Measurements from ENCODE around the gene RAC2.

Gene RAC2

DNA sequence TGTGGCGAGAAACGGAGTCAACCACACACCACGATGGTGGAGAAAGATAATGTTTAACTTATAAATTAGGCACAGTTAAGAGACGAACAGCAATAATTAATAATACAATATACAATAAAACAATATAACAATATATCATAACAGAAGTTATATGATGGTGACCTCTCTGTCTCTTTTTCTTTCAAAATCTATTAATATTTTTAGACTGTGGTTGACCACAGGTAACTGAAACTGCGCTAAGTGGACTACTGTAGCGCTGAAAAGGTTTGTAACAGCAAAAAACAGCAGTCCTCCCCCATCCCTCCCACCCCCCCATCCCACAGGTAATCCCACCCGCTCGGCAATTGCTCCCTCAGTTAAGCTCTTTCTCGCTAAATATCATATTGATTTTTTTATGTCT, 28.2 kb downstream of the RAC2 start:
- DNase-seq = no peak

DNA sequence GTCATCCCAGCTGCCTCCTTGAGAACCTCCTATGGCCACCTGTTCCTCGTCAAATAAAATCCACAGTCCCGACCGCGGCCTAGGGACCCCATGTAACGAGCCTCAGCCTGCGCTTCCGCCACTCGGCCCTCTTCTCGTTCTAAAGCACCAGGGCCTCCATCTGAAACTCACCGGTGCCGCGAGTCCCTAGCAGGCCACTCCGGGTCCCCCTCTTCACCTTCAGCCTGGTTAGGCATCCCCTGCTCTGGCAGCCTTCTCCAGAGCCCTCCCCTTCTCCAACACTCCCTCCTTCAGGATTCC, 29.4 kb downstream of the RAC2 start:
- no peak for DNase-seq

DNA sequence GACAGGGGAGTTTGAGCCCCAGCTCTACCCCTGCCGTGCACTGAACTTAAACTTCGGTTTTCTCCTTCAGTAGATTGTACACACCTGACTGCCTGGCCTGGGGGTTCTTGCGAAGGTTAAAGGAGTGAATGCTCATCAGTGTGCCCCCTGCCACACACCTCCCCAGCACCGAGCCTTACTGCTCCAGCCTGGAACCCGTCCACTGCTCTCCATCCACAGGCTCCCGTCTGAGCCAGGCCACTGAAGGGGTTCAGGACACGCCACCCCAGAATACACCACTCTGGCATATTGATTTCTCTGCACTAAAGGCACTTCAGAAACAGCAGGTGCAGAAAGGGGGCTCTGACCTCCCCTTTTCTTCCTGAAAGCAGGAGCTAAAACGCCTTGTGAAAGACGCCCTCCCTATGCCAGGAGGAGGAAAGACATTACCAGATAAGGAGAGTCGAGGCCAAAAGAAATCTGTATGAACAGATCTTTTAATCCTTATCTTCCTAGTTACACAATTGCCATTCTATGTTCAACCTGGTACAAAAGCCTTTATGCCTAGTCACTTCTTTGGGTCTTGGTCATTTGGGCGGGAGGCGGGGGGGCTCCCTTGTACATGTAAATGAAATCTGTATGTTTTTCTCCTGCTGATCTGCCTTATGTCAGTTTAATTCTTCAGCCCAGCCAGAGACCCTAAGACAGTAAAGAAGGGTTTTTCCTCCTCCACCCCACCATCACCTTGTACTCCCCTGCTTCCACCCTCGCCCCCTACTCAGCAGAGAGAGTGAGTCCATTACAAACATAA, 29.9 kb downstream of the RAC2 start:
- no peak for DNase-seq

DNA sequence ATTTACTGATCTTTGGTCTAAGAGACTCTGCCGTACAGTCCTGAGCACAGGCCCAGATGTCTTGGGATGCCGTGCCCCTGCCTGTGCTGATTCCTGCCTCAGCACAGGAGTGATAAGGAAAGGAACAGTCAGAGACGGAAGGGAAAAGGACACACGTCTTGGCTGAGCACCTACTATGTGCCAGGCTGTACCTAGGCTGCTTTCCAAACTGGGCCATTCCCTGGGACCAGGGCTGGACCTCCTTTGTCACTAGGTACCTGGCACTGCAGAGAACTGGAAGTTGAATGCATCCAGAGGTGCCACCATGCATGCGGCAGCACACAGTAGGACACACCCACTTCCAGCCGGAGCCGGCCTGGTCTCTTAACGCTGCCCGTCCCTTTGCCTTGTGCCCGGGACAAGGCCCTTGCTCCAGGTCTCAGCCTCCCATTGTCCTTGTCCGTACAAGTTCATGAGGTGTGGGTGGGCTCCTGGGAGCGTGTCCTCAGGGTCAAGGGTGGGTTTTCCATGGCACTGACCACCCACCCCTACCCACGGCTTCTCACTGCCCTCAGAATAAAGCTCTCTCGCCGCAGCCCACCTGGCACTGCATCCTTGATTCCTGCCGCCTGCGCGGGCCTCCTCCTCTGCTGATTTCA, 30.7 kb downstream of the RAC2 start:
- no peak for DNase-seq

DNA sequence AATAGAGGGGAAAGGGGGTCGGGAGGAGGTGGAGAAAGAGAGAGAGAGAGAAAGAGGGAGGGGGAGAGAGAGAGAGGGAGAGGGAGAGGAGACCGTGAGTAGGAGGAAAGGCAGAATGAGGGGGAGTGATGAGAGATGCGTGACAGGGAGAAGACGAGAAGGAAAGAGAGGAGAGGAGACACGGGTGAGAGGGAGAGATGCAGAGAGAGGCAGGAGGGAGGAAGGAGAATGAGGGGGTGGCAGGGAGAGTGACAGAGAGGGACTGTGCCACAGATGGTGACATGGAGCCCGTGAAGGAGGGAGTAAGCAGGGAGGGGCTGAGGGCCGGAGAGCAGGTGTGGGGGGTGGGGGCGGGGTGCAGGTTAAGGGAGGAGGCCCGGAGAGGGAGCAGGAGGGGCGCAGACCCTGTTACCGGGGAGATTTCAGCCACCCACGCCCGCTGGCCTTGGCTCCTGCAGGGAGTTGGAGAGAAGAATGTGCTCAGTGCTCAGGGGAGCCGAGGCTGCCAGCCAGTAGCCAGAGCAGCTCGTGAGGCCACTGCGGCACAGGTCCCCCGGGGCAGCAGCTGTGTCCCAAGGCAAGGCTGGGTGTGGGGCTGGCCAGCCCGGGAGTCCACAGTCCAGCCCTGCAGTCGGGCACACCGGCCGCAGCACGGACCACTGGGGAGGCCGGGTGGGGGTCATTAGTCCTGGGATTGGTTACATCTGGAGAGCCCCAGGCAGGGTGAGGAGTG, 31.7 kb downstream of the RAC2 start, which contains the start of gene SSTR3:
TSS of gene SSTR3 (minus strand) at position 304 of the 733 bp plus-strand sequence. CDS start 4,674 bp downstream, outside the sequence.
- DNase-seq = no peak

DNA sequence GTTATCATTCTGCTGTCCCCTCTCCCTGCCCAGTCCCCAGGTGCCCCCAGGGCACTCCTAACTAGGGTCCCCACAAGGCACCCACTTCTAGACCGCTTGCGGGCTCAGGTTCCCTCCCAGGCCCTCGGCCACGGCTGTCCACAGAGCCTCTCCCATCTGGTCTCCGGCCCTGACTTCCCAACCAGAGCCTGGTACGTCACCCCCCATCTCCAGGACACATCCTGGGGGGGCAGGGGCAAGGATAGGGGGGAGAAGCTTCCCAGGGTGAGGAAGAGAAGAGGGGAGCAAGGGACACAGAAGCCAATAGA, 32.2 kb downstream of the RAC2 start:
- DNase-seq = no peak

DNA sequence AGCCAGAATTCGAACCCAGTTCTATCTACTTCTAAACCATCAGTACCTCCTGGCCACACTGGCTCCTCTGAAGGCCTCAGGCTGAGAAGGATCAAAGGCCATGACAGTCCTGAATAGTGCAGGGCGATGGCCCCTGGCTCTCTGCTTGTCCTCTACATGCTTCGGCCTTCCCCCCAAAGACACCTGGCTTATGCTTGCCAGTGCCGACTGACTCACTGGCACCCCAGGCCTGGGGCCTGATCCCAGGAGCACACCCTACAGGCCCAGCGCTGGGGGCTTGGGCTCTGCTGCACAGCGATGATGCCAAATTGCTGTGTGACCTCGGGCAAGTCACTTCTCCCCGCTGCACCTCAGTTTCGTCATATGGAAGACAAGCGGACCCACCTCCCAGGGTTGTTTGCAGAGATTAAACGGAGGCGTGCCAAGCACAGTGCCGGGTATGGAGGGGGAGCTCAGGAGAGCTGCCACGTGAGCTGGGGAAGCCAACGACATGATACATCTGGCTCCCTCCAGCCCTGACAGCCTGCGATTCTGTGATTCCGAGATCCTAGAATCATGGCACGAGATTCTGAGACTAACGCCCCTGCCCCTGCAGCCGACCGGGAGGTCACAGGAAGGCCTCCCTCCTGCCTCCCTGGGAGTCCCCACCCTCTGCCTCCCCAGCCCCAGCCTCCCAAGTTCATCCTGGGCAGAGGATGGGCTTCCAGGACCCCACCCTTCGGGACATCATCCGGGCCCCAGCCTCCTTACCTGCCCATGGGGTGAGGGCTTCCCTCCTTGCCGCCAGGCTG, 32.8 kb downstream of the RAC2 start:
- DNase-seq = no peak

DNA sequence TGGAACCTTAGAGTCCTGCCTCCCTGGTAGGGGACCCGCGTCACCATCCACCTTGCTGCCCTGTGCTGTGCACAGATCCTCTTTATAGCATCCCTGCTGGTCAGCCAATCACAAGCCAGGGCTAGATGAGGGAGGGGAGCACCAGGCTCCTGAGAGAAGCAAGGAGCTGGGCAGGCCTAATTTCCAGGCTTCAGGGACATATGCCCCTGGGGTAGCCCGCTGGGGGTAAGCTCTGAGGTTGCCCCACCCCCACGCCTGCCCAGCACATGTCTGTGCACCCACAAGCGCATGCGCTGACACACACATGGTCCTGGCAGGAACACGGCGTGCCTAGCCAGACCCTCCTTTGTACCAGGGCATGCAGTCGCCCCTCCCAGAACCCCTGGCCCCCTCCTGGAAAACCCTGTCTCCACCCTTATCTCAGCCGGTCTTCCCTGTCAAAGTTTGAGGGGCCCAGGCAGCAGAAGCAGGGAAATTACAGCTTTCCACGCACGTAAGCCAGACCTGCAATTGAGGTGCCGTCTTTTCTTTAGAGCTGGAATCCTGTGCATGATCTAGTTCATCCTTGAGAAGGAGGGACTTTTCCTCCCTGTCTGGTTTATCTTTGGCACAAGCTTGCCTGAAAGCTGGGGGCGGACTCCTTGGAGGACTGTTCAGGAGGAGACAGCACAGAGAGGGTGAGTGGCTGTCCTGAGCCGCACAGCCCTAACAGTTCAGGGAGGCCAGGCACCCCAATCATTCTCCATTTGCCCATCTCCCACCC, 33.8 kb downstream of the RAC2 start:
- DNase-seq = no peak

DNA sequence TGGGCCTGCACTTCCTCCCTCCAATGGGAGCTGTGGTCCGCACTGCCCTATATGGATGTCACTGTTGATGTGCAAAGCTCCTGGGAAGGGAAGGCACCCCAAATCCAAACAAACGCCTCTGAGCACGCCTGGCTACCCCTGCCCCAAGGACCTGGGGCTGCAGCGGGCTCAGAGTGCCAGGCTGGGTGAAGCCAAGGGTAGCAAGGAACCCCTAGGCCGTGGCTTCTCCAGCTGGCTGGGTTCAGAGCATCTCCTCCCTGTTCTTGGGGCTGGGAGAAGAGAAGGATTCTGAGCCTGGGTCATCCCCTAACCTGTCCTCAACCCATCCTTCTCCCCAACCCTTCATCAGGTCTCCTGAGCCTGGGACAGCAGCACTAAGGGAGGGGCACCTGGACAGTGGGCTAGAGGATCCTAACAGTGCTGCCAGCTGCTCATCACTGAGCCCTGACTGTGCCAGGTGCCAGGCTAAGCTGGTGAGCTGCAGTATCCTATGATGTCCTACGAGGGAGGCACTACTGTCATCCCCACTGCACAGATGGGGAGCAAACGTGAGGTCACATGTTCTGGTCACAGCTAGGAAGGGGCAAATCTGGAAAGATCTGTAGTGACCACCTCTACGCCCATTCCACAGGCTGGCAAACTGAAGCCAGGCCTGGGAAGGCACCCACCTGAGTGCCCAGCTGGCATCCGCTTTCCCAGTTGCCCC, 34.8 kb downstream of the RAC2 start:
- no peak for DNase-seq

DNA sequence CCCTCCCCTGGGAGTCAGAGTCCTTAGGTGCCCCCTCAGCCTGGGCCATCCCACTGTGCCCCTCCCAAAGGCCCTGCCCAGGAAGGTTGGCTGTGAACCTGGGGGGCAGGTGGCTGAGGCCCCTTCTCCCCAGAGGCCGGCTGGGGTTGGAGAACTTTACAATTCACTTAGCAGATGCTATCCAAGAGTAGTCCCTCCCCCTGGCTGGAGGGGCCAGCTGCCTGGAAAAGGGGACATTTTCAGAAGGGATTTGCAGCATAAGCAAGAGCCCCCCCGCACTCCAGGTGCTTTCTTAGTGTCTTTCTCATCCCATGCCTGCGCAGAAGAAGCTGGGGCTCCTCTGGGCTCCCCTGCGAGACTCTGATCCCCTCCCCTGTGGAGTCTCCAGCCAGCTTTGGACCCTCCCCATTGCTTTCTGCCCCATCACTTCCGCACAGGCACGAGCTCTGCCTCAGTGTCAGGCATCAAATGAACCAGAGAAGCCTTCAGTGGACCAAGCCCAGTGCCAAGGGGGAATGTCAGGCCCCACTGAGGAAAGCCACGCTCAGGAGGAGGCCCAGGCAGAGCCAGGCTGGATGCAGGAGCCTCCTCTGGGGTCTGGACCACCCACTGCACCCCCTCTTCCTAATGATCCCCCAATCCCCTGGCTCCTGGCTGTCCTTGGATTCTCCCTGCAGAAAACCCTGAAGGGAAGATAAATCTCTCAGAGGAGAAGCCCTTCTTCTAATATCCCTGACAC, 35.5 kb downstream of the RAC2 start:
- DNase-seq = no peak

DNA sequence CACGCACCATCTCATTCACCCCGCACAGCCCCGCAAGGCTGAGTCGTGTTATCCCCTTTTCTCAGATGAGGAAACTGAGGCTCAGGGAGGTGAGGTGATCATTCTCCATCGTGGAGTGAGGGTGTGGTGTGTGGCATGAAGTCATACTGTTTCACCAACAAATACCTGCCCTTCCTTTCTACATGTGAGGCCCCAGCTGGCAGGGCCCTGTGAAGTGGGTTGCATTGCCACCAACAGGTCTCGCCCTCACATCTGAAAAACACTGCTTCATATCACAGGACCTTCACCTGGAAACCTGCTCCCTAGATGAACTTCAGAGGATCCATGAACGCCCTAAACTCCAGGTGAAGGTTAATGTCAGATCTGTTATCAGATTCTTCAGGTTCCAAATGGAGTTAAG, 36.1 kb downstream of the RAC2 start:
- DNase-seq = no peak

DNA sequence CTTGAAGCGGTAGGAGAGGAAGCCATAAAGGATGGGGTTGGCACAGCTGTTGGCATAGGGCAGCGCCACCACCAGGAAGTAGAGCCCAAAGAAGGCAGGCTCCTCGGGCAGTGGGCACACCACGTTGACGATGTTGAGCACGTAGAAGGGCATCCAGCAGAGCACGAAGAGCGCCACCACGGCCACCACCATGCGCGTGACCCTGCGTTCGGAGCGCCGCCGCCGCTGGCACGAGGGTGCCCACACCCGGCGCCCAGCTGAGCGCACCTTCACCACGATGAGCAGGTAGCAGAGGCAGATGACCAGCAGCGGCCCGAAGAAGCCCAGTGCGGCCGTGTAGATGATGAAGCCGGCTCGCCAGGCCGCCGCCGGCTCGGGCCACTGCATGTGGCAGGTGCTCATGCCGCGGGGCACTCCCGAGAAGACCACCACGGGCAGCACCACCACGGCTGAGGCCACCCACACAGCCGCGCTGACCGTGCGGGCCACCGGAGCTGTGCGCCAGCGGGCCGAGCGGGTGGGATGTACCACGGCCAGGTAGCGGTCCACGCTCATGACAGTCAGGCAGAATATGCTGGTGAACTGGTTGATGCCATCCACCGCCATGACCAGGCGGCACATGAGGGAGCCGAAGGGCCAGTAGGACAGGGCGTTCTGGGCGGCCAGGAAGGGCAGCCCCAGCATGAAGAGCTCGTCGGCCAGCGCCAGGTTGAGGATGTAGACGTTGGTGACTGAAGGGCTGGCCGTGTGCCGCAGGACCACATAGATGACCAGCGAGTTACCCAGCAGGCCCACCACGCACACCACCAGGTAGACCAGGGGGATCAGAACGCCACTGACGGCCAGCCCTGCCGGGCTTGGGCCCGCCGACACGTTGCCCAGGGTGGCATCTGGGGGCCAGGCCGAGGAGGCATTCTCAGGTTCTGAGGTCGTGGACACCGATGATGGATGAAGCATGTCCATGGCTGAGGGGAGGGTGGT, 36.9 kb downstream of the RAC2 start:
- no peak for DNase-seq

DNA sequence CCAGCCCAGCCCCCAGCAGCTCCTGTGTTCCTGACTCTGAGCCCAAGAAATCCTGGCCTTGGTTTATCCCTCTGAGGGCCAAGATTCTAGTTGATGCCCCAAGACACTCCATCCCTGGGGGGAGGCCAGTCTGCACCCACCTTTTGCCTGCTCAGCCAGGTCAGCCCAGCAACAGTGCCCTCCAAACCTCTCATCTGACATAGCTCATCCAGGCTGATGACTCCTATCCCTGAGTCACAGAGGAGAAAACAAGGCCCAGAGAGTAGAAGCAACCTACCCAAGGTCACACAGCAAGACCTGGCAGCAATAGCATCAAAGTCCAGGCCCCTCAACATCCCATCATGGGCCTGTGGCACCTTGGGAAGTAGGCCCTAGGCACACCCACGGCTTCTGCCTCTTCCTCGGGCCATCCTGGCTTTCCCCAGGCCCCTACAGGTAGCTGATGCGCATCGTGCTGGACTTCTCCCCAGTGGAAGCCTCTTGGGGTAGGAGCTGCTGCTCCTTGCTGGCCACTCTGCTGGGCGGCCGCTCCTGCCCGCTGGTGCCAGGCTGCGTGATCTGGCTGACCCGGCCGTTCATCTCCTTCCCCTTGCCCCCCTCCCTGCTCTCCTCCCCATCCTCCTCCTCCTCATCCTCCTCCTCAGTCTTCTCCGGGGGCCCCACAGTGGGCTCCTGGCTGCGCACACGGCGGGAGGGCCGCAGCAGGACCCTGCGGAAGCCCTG, 37.8 kb downstream of the RAC2 start:
- DNase-seq = no peak

DNA sequence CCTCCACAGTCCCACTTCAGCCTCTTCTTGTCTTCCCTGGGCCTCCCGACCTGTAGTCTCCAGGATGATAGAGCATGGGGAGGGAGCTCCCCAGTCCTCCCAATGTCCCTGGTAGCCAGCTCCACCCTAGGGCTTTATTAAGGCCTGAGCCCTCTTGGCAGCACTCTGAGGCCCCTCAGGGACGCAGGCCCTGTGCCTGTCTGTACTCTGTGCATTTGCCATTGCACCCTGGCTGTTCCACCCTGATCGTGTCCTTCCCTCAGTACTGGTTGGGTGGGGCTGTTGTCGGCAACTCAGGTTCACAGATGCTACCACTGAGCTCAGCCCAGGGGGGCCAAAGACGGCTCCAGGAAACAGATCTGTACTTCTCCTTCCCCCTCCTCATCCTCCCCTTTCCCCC, 39.0 kb downstream of the RAC2 start:
- no peak for DNase-seq

DNA sequence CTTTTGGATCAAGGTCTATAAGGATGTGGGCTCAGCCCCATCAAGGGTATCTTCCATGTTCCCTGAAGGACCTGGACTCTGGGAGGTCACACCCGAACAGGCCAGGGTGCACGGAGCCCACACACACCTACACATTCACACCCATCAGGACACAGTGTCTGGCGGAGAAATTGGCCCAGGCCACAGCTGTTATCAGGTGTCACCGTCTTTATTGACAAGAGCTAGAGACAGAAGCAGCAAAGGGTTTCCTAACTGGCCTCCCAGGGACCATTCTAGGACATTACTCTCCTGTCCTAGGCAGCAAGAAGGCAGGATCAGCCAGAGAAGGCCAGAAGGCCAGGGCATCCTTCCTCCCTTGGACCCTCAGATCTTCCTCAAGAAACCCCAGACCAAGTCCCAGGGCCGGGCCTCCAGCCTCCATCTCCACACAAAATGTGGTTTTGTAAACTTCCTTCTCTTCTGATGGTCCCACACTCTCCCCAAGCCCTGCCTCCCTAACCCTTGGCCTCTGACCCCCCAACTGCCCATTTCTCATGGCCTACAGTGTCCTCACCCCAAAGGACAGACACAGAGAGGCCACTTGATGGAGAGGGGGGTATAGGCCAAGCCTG, 39.9 kb downstream of the RAC2 start:
- no peak for DNase-seq

DNA sequence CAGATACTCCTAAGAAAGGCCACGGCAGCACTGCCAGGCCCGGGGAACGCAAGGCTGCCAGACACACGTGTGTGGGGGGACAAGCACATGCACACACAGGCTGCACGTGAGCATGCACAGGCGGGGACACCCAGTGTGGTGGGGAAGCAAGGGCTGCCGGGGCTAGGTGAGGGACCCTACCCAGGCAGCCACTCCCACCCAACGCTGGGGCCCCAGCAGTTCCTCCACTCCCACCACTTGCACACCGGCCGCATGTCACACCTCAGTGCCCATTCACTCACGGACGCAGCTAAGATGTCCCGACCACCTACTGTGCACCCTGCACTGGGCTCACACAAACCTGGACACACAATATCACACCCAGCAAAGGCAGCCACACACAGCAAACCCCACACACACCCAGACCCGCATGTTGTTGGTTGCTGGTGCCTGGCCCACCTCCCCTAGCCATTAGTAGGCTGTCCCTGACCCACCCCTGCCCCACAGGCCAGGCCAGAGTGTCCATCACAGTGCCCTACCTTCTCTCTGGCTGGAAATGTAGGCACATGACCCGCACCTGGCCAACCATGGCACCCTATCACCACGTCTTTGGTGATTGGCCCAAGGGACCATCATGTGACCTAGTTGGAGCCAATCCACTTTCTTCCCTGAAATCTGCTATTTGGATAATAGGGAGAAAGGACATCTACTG, 40.6 kb downstream of the RAC2 start:
- DNase-seq = no peak

DNA sequence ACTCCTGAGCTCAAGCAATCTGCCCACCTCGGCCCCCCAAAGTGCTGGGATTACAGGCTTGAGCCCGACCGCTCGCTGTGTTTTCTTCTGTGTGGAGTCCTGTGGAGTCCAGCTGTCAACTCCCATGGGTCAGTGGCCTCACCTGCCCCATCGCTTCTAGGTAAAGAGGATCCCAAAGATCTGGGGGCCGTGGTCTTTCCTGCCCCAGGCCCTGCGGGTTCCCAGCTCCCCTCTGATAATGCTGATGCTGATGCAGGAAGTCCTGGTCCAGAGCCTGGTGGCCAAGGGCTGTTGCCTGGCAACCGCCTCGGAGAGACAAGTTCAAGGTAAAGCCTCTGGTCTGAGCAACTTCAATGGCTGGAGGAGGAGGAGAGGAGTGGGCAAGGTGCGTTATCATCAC, 41.4 kb downstream of the RAC2 start:
- DNase-seq = no peak

DNA sequence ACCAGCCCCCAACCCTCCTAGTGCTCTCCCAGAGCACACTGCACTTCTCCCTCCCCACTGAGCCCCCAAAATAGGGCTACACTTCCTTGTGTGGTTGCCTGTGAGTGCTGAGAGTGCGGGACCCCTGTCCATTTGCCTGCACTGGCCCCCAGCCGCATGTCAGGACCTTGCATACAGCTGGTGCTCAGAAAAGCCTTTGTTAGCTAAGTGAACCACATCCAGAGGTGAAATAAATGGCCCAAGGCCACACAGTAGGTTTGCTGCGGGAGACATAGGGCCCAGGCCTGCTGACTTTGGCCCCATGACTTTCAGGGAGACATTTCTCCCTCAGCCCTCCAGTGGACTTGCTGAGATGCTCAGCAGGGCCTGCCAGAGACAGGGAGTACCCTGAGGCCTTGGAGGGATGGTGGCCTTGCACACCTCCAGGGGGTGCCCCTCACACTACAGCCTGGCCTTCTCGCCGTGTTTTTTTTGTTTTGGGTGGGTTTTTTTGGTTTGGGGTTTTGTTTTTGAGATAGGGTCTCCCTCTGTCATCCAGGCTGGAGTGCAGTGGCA, 42.0 kb downstream of the RAC2 start:
- no peak for DNase-seq

Measured in hematopoietic multipotent progenitor cell treated with erythropoietin and hydrocortisone succinate and interleukin-3 and kit ligand, for 8 days (in vitro differentiated cells).